ENCODE data around the gene ARMH4. TPM values are rescaled to one million over a fixed set of nuclear protein-coding genes. Genes with fewer than 3 reads are reported as not detected.

Gene ARMH4
- total and polyA plus RNA-seq, 12 donors: 1.3 to 13.1 (median 8.5) TPM

GRCh38 chr14:58145936-58146335 lies 6.1 kb downstream of the ARMH4 start:
- WGBS, 2 donors: 75 to 77% methylated on average over 1 of the region's 1 CpG

GRCh38 chr14:58143106-58143505 lies 8.9 kb downstream of the ARMH4 start:
- no peak for DNase-seq
- no peak overlapping the region for H3K4me3 ChIP-seq
- ATAC-seq: no peak
- no peak for TF ChIP-seq CTCF (IDR thresholded peaks at IDR 0.05)
- no peaks in the 10 kb centered on the region for H3K9me3 ChIP-seq
- peaks cover 0 to 9% (median 0%) of the 10 kb centered on the region in 9 donors for H3K36me3 ChIP-seq
- no peak overlapping the region for H3K27ac ChIP-seq
- H3K27me3 ChIP-seq: no peaks in the 10 kb centered on the region
- 87 to 89% methylated on average over 3 of the region's 3 CpGs for WGBS, 2 donors
- intact Hi-C loops (cut with DNase I): no loop called here
- peaks cover 0 to 7% (median 0%) of the 10 kb centered on the region in 9 donors for H3K4me1 ChIP-seq

More at GRCh38 chr14:58145936-58146335, 6.1 kb downstream of the ARMH4 start:
- intact Hi-C loops (cut with DNase I): no loop called here
- Histone ChIP-seq H3K36me3 (no peaks in the 10 kb centered on the region), H3K27me3 (peaks cover 0 to 21% (median 0%) of the 10 kb centered on the region in 7 donors), H3K9me3 (no peaks in the 10 kb centered on the region), H3K27ac (no peak overlapping the region), H3K4me3 (no peak overlapping the region), H3K4me1 (peaks cover 0 to 9% (median 0%) of the 10 kb centered on the region in 9 donors)
- no peak for DNase-seq
- no peak for TF ChIP-seq CTCF (IDR thresholded peaks at IDR 0.05)
- no peak for ATAC-seq

GRCh38 chr14:58141893-58142292 lies 10.1 kb downstream of the ARMH4 start:
- Histone ChIP-seq H3K27ac (no peak overlapping the region), H3K4me1 (peaks cover 0 to 7% (median 0%) of the 10 kb centered on the region in 9 donors), H3K9me3 (no peaks in the 10 kb centered on the region), H3K4me3 (no peak overlapping the region), H3K36me3 (peaks cover 0 to 15% (median 0%) of the 10 kb centered on the region in 9 donors), H3K27me3 (no peaks in the 10 kb centered on the region)
- intact Hi-C loops (cut with DNase I): no loop called here
- ATAC-seq: no peak
- DNase-seq: no peak
- TF ChIP-seq CTCF (IDR thresholded peaks at IDR 0.05): no peak

GRCh38 chr14:58138714-58139482 lies 13.1 kb downstream of the ARMH4 start:
- 67 to 74% methylated on average over 10 of the region's 10 CpGs for WGBS, 2 donors
- peaks cover 0 to 7% (median 0%) of the 10 kb centered on the region in 9 donors for H3K4me1 ChIP-seq
- H3K27me3 ChIP-seq: no peaks in the 10 kb centered on the region
- DNase-seq (no peak), ATAC-seq (peak in 1 of 8 donors; percentile 56)
- H3K36me3 ChIP-seq: peaks cover 0 to 15% (median 0%) of the 10 kb centered on the region in 9 donors
- no peak overlapping the region for H3K4me3 ChIP-seq
- intact Hi-C loops (cut with DNase I): no loop called here
- TF ChIP-seq CTCF (IDR thresholded peaks at IDR 0.05): no peak
- no peak overlapping the region for H3K27ac ChIP-seq
- H3K9me3 ChIP-seq: no peaks in the 10 kb centered on the region
